ENCODE data around the gene RNASEH2A.

The RNASEH2A gene

GRCh38 chr19:12785431-12786031, 20.9 kb upstream of the RNASEH2A start:
- no peaks in the 10 kb centered on the region for H3K9me3 ChIP-seq (ENCODE audit: insufficient read depth, low read length)
- peak overlapping the region; percentile 85 for H3K9ac ChIP-seq (ENCODE audit: low read length)
- H3K79me2 ChIP-seq (ENCODE audit: low read length): peaks cover 10% of the 10 kb centered on the region
- peaks cover 75% of the 10 kb centered on the region for H3K4me1 ChIP-seq (ENCODE audit: low read length)
- no peaks in the 10 kb centered on the region for H3K27me3 ChIP-seq (ENCODE audit: low read depth, low read length)
- peak overlapping the region; percentile 99 for H3K4me2 ChIP-seq (ENCODE audit: low read length)
- H3K36me3 ChIP-seq (replicated peaks; ENCODE audit: low read depth, low read length): no peaks in the 10 kb centered on the region
- peak overlapping the region; percentile 93 for H3K27ac ChIP-seq (ENCODE audit: low read length)
- TF ChIP-seq CTCF (IDR thresholded peaks at IDR 0.05; ENCODE audit: low read depth, low read length): no peak
- no peak for TF ChIP-seq EZH2phosphoT487 (IDR thresholded peaks at IDR 0.05; ENCODE audit: low read depth)
- H3K4me3 ChIP-seq (ENCODE audit: low read length): peak overlapping the region; percentile 1; the same call in 1 of the 2 replicates
- H4K20me1 ChIP-seq (ENCODE audit: insufficient read depth, low read length): no peaks in the 10 kb centered on the region
- H2AFZ ChIP-seq (ENCODE audit: low read depth, low read length): no peak overlapping the region

GRCh38 chr19:12786141-12786870, 20.1 kb upstream of the RNASEH2A start:
- Histone ChIP-seq H3K36me3 (replicated peaks; ENCODE audit: low read depth, low read length) (no peaks in the 10 kb centered on the region), H3K4me1 (ENCODE audit: low read length) (peaks cover 79% of the 10 kb centered on the region), H2AFZ (ENCODE audit: low read depth, low read length) (no peak overlapping the region; the same call in 1 of the 2 replicates), H4K20me1 (ENCODE audit: insufficient read depth, low read length) (no peaks in the 10 kb centered on the region), H3K9me3 (ENCODE audit: insufficient read depth, low read length) (no peaks in the 10 kb centered on the region), H3K4me2 (ENCODE audit: low read length) (peak overlapping the region; percentile 99), H3K27ac (ENCODE audit: low read length) (peak overlapping the region; percentile 93), H3K27me3 (ENCODE audit: low read depth, low read length) (no peaks in the 10 kb centered on the region), H3K9ac (ENCODE audit: low read length) (peak overlapping the region; percentile 85), H3K79me2 (ENCODE audit: low read length) (peaks cover 16% of the 10 kb centered on the region), H3K4me3 (ENCODE audit: low read length) (no peak overlapping the region)
- no peak for TF ChIP-seq EZH2phosphoT487 (IDR thresholded peaks at IDR 0.05; ENCODE audit: low read depth)
- no peak for TF ChIP-seq CTCF (IDR thresholded peaks at IDR 0.05; ENCODE audit: low read depth, low read length)

GRCh38 chr19:12786952-12787351, 19.4 kb upstream of the RNASEH2A start:
- H3K27ac ChIP-seq (ENCODE audit: low read length): peak overlapping the region; percentile 93
- H4K20me1 ChIP-seq (ENCODE audit: insufficient read depth, low read length): no peaks in the 10 kb centered on the region; the same call in 1 of the 2 replicates
- peak overlapping the region; percentile 99 for H3K4me2 ChIP-seq (ENCODE audit: low read length)
- no peak for TF ChIP-seq CTCF (IDR thresholded peaks at IDR 0.05; ENCODE audit: low read depth, low read length)
- TF ChIP-seq EZH2phosphoT487 (IDR thresholded peaks at IDR 0.05; ENCODE audit: low read depth): no peak
- peak overlapping the region; percentile 85 for H3K9ac ChIP-seq (ENCODE audit: low read length)
- H3K4me1 ChIP-seq (ENCODE audit: low read length): peaks cover 73% of the 10 kb centered on the region
- H3K79me2 ChIP-seq (ENCODE audit: low read length): peaks cover 22% of the 10 kb centered on the region
- no peaks in the 10 kb centered on the region for H3K9me3 ChIP-seq (ENCODE audit: insufficient read depth, low read length)
- H3K4me3 ChIP-seq (ENCODE audit: low read length): no peak overlapping the region
- no peak overlapping the region for H2AFZ ChIP-seq (ENCODE audit: low read depth, low read length)
- H3K27me3 ChIP-seq (ENCODE audit: low read depth, low read length): no peaks in the 10 kb centered on the region
- peaks cover 3% of the 10 kb centered on the region for H3K36me3 ChIP-seq (replicated peaks; ENCODE audit: low read depth, low read length)

- H3K4me1 ChIP-seq (ENCODE audit: low read length): peaks cover 69% of the 10 kb centered on the region
- peak overlapping the region; percentile 93 for H3K27ac ChIP-seq (ENCODE audit: low read length)
- H3K4me3 ChIP-seq (ENCODE audit: low read length): no peak overlapping the region
- H3K9ac ChIP-seq (ENCODE audit: low read length): no peak overlapping the region
- no peak for TF ChIP-seq CTCF (IDR thresholded peaks at IDR 0.05; ENCODE audit: low read depth, low read length)
- TF ChIP-seq EZH2phosphoT487 (IDR thresholded peaks at IDR 0.05; ENCODE audit: low read depth): no peak
- no peaks in the 10 kb centered on the region for H3K27me3 ChIP-seq (ENCODE audit: low read depth, low read length)
- H2AFZ ChIP-seq (ENCODE audit: low read depth, low read length): no peak overlapping the region
- peaks cover 27% of the 10 kb centered on the region for H3K79me2 ChIP-seq (ENCODE audit: low read length)
- no peaks in the 10 kb centered on the region; the same call in 1 of the 2 replicates for H4K20me1 ChIP-seq (ENCODE audit: insufficient read depth, low read length)
- H3K4me2 ChIP-seq (ENCODE audit: low read length): no peak overlapping the region
- H3K9me3 ChIP-seq (ENCODE audit: insufficient read depth, low read length): no peaks in the 10 kb centered on the region
- peaks cover 8% of the 10 kb centered on the region for H3K36me3 ChIP-seq (replicated peaks; ENCODE audit: low read depth, low read length)
Measured at GRCh38 chr19:12787458-12787857, 18.9 kb upstream of the RNASEH2A start.

Data from OCI-LY3 (cell line).